GM23338 (cell line): ENCODE measurements around the gene KRT9.

ENCODE experiments used
- CREB1 ChIP-seq: fragments of 250-450 bp; sonication (Bioruptor Pico); IDR thresholded peaks from 2 replicates; pipeline ENCODE4 v1.5.0; 2020; ENCODE audit warnings: low read depth, mild to moderate bottlenecking, moderate library complexity
- CTCF ChIP-seq, 2 experiments: fragments of 200-600 bp in 1 of 2; sonication (generic) in 1 of 2; conservative IDR thresholded peaks; 2 replicates each; pipeline versions ENCODE4 v1.5.1 to v1.6.1; 2016 to 2017; ENCODE audit warnings: antibody characterized with exemption in 2 of 2, low read depth in 2 of 2, mild to moderate bottlenecking in 2 of 2, moderate library complexity in 1 of 2
- ETS1 ChIP-seq: IDR thresholded peaks from 2 replicates; pipeline ENCODE4 v1.6.1; 2016; ENCODE audit warnings: antibody characterized with exemption
- EZH2 ChIP-seq: fragments of 200-600 bp; sonication (generic); IDR thresholded peaks from one replicate; pipeline ENCODE4 v1.8.0; 2017; ENCODE audit warnings: antibody characterized with exemption, mild to moderate bottlenecking, low read depth; ENCODE audit not compliant: unreplicated experiment
- EZH2phosphoT487 ChIP-seq: fragments of 200-600 bp; sonication (generic); IDR thresholded peaks from one replicate; pipeline ENCODE4 v1.8.1; 2018; ENCODE audit warnings: antibody characterized with exemption; ENCODE audit not compliant: unreplicated experiment
- JUNB ChIP-seq: IDR thresholded peaks from one replicate; pipeline ENCODE4 v1.6.1; 2016; ENCODE audit warnings: antibody characterized with exemption; ENCODE audit not compliant: unreplicated experiment
- POLR2AphosphoS5 ChIP-seq: IDR thresholded peaks from 2 replicates; pipeline ENCODE4 v1.6.1; 2016; ENCODE audit warnings: antibody characterized with exemption, low read depth
- REST ChIP-seq: IDR thresholded peaks from one replicate; pipeline ENCODE4 v1.6.1; 2018; ENCODE audit warnings: antibody characterized with exemption; ENCODE audit not compliant: unreplicated experiment
- ZNF331 ChIP-seq: fragments of 250-450 bp; sonication (Bioruptor Pico); IDR thresholded peaks from 2 replicates; pipeline ENCODE4 v1.5.0; 2020; ENCODE audit warnings: low read depth, mild to moderate bottlenecking, moderate library complexity

GRCh38 chr17:41617136-41617535 is 45.3 kb upstream of the KRT9 start:
- no peak for TF ChIP-seq CTCF (conservative IDR thresholded peaks at IDR 0.05; ENCODE audit: low read depth in 2 of 2)
- no peak for TF ChIP-seq EZH2
- TF ChIP-seq POLR2AphosphoS5: no peak
- no peak for TF ChIP-seq REST
- TF ChIP-seq CREB1: no peak
- TF ChIP-seq EZH2phosphoT487: no peak
- no peak for TF ChIP-seq JUNB
- no peak for TF ChIP-seq ETS1
- no peak for TF ChIP-seq ZNF331 (CRISPR knock-in tag)
